Hepatocyte (in vitro differentiated cells): ENCODE results near the gene LRRC4C.

Source experiments
- EZH2 ChIP-seq: fragments of 200-600 bp; sonication (generic); IDR thresholded peaks from 2 replicates; pipeline ENCODE4 v1.6.1; 2016; ENCODE audit warnings: antibody characterized with exemption, mild to moderate bottlenecking, borderline replicate concordance
- TF ChIP-seq, protein P1 (sequence below): fragments of 200-600 bp; sonication (generic); IDR thresholded peaks from 2 replicates; pipeline ENCODE4 v1.5.1; 2016; ENCODE audit warnings: antibody characterized with exemption, mild to moderate bottlenecking; ENCODE audit not compliant: poor library complexity

DNA sequence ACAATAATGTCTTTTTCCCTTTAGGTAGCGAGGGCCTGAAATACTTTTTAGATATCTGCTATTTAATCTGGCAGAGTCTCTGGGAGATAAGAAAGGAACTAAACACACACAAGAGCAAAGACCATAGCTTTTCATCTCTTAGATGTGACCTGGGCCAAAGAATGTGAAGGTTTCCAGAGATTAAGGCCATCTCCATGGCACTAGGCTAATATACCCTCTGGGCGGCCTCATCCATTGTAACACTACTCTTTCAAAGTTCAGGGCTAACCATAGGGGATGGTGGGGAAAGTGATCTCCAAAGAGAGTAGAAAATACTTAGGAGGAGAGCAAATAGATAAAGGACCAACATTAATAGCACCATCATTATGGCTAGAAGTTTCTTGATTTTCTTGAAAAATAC lies 326.4 kb downstream of the LRRC4C start:
- TF ChIP-seq EZH2 = no peak
- TF ChIP-seq, protein P1, sequence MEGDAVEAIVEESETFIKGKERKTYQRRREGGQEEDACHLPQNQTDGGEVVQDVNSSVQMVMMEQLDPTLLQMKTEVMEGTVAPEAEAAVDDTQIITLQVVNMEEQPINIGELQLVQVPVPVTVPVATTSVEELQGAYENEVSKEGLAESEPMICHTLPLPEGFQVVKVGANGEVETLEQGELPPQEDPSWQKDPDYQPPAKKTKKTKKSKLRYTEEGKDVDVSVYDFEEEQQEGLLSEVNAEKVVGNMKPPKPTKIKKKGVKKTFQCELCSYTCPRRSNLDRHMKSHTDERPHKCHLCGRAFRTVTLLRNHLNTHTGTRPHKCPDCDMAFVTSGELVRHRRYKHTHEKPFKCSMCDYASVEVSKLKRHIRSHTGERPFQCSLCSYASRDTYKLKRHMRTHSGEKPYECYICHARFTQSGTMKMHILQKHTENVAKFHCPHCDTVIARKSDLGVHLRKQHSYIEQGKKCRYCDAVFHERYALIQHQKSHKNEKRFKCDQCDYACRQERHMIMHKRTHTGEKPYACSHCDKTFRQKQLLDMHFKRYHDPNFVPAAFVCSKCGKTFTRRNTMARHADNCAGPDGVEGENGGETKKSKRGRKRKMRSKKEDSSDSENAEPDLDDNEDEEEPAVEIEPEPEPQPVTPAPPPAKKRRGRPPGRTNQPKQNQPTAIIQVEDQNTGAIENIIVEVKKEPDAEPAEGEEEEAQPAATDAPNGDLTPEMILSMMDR = no peak
